ENCODE measurements around the gene SHISA8. TPM values are rescaled to one million over a fixed set of nuclear protein-coding genes. Genes with fewer than 3 reads are reported as not detected.

SHISA8 gene
- polyA plus RNA-seq, 1 donor from 2014 or later: 0.62 TPM

GRCh38 chr22:41912338-41913039 lies 2.4 kb downstream of the SHISA8 start:
- no peaks in the 10 kb centered on the region for H3F3A ChIP-seq (ENCODE audit: insufficient read depth, low read length, poor library complexity, severe bottlenecking)
- no peaks in the 10 kb centered on the region for H3K79me2 ChIP-seq (replicated peaks; ENCODE audit: insufficient read depth, low read length)
- no peaks in the 10 kb centered on the region for H3K9me2 ChIP-seq (ENCODE audit: insufficient read depth, low read length)
- no peaks in the 10 kb centered on the region for H3K36me3 ChIP-seq (ENCODE audit: insufficient read depth, low read length)
- no peak overlapping the region for H2AFZ ChIP-seq (ENCODE audit: low read depth, low read length)
- no peak overlapping the region for H3K4me3 ChIP-seq (ENCODE audit: low read length)
- peaks cover 83% of the 10 kb centered on the region for H3K27me3 ChIP-seq (ENCODE audit: insufficient read depth, low read depth, low read length)
- no peak overlapping the region for H3K4me2 ChIP-seq (ENCODE audit: low read length)
- H3K27ac ChIP-seq (ENCODE audit: low read length): no peak overlapping the region
- H3K9ac ChIP-seq (ENCODE audit: low read length): no peak overlapping the region
- H3K9me3 ChIP-seq (ENCODE audit: low read length): no peaks in the 10 kb centered on the region
- TF ChIP-seq EP300 (conservative IDR thresholded peaks at IDR 0.05; ENCODE audit: poor library complexity, severe bottlenecking): no peak
- no peak for TF ChIP-seq REST (IDR thresholded peaks at IDR 0.05; ENCODE audit: borderline replicate concordance)
- TF ChIP-seq RAD21 (conservative IDR thresholded peaks at IDR 0.05): no peak
- no peak for TF ChIP-seq MXI1 (conservative IDR thresholded peaks at IDR 0.05; ENCODE audit: poor library complexity, severe bottlenecking)
- TF ChIP-seq TAF1 (IDR thresholded peaks at IDR 0.05; ENCODE audit: low read depth): no peak
- TF ChIP-seq SMC3 (conservative IDR thresholded peaks at IDR 0.05; ENCODE audit: poor library complexity): no peak
- TF ChIP-seq EZH2 (IDR thresholded peaks at IDR 0.05; ENCODE audit: borderline replicate concordance, insufficient read depth, low read length, poor library complexity, severe bottlenecking): no peak
- TF ChIP-seq POLR2AphosphoS5 (IDR thresholded peaks at IDR 0.05): no peak
- TF ChIP-seq CTCF (IDR thresholded peaks at IDR 0.05; ENCODE audit: poor library complexity, severe bottlenecking): no peak
- no peaks in the 10 kb centered on the region for H4K20me1 ChIP-seq (ENCODE audit: insufficient read depth)

GRCh38 chr22:41911001-41911611 lies 3.8 kb downstream of the SHISA8 start:
- Histone ChIP-seq H4K20me1 (ENCODE audit: insufficient read depth) (no peaks in the 10 kb centered on the region), H3K9ac (ENCODE audit: low read length) (no peak overlapping the region), H2AFZ (ENCODE audit: low read depth, low read length) (no peak overlapping the region), H3K4me3 (ENCODE audit: low read length) (peak overlapping the region; percentile 37), H3K9me2 (ENCODE audit: insufficient read depth, low read length) (no peaks in the 10 kb centered on the region), H3K27ac (ENCODE audit: low read length) (no peak overlapping the region), H3K4me2 (ENCODE audit: low read length) (no peak overlapping the region), H3K36me3 (ENCODE audit: insufficient read depth, low read length) (no peaks in the 10 kb centered on the region), H3F3A (ENCODE audit: insufficient read depth, low read length, poor library complexity, severe bottlenecking) (no peaks in the 10 kb centered on the region), H3K79me2 (replicated peaks; ENCODE audit: insufficient read depth, low read length) (no peaks in the 10 kb centered on the region), H3K9me3 (ENCODE audit: low read length) (no peaks in the 10 kb centered on the region), H3K27me3 (ENCODE audit: insufficient read depth, low read depth, low read length) (peaks cover 70% of the 10 kb centered on the region)
- TF ChIP-seq POLR2AphosphoS5 (IDR thresholded peaks at IDR 0.05): no peak
- TF ChIP-seq EP300 (conservative IDR thresholded peaks at IDR 0.05; ENCODE audit: poor library complexity, severe bottlenecking): no peak
- no peak for TF ChIP-seq MXI1 (conservative IDR thresholded peaks at IDR 0.05; ENCODE audit: poor library complexity, severe bottlenecking)
- no peak for TF ChIP-seq CTCF (IDR thresholded peaks at IDR 0.05; ENCODE audit: poor library complexity, severe bottlenecking)
- TF ChIP-seq TAF1 (IDR thresholded peaks at IDR 0.05; ENCODE audit: low read depth): no peak
- TF ChIP-seq REST (IDR thresholded peaks at IDR 0.05; ENCODE audit: borderline replicate concordance): no peak
- no peak for TF ChIP-seq RAD21 (conservative IDR thresholded peaks at IDR 0.05)
- no peak for TF ChIP-seq SMC3 (conservative IDR thresholded peaks at IDR 0.05; ENCODE audit: poor library complexity)
- no peak for TF ChIP-seq EZH2 (IDR thresholded peaks at IDR 0.05; ENCODE audit: borderline replicate concordance, insufficient read depth, low read length, poor library complexity, severe bottlenecking)

Measured in neural cell (in vitro differentiated cells).